Testis (tissue), 2 donors: ENCODE data around the gene HSD17B8.

Experiments used
- CTCF ChIP-seq, 3 experiments: fragments of 450-650 bp in 2 of 3; fragments of 200-600 bp in 1 of 3; sonication (generic) in 1 of 3; IDR thresholded peaks; one replicate each; pipeline ENCODE4 v1.5.1; 2016 to 2019; ENCODE audit warnings: antibody characterized with exemption in 3 of 3, mild to moderate bottlenecking in 2 of 3, moderate library complexity in 1 of 3
- POLR2A ChIP-seq: fragments of 450-650 bp; IDR thresholded peaks from one replicate; pipeline ENCODE4 v1.6.1; 2017; ENCODE audit warnings: antibody characterized with exemption, mild to moderate bottlenecking, moderate library complexity

- TF ChIP-seq POLR2A (no peak), CTCF (IDR thresholded peaks at IDR 0.05) (no peak)
Measured at GRCh38 chr6:33160096-33160495, 44.4 kb upstream of the HSD17B8 start.
